ENCODE results near the gene F13A1. TPM values are rescaled to one million over a fixed set of nuclear protein-coding genes. Genes with fewer than 3 reads are reported as not detected.

F13A1 gene
- total and polyA plus RNA-seq, 9 donors = 26.0 to 64.9 (median 48.6) TPM

GRCh38 chr6:6230286-6230685 lies 90.2 kb downstream of the F13A1 start:
- Histone ChIP-seq H3K9me3 (replicated peaks; ENCODE audit: control insufficient read depth, low read depth, low read length) (no peaks in the 10 kb centered on the region), H3K4me1 (ENCODE audit: control insufficient read depth, insufficient read depth, low read length) (no peaks in the 10 kb centered on the region), H3K27me3 (ENCODE audit: control insufficient read depth, insufficient read depth, low read length) (no peaks in the 10 kb centered on the region), H3K36me3 (ENCODE audit: control insufficient read depth, insufficient read depth, low read length) (no peaks in the 10 kb centered on the region), H3K27ac (ENCODE audit: low read length) (no peak overlapping the region), H3K4me3 (ENCODE audit: low read length) (no peak overlapping the region)
- WGBS (ENCODE audit: insufficient coverage) = no CpG with 5 or more reads among the region's 1 CpG
- DNase-seq = no peak

- H3K4me1 ChIP-seq (ENCODE audit: control insufficient read depth, insufficient read depth, low read length) = no peaks in the 10 kb centered on the region
- no peak overlapping the region for H3K4me3 ChIP-seq (ENCODE audit: low read length)
- H3K36me3 ChIP-seq (ENCODE audit: control insufficient read depth, insufficient read depth, low read length) = no peaks in the 10 kb centered on the region
- DNase-seq = no peak
- whole genome bisulfite sequencing (ENCODE audit: insufficient coverage) = no CpG with 5 or more reads among the region's 1 CpG
- no peak overlapping the region for H3K27ac ChIP-seq (ENCODE audit: low read length)
- H3K27me3 ChIP-seq (ENCODE audit: control insufficient read depth, insufficient read depth, low read length) = no peaks in the 10 kb centered on the region
- H3K9me3 ChIP-seq (replicated peaks; ENCODE audit: control insufficient read depth, low read depth, low read length) = no peaks in the 10 kb centered on the region
Observed at GRCh38 chr6:6227896-6228295, 92.6 kb downstream of the F13A1 start.

GRCh38 chr6:6225885-6226529 lies 94.5 kb downstream of the F13A1 start:
- no peaks in the 10 kb centered on the region for H3K4me1 ChIP-seq (ENCODE audit: control insufficient read depth, insufficient read depth, low read length)
- H3K4me3 ChIP-seq (ENCODE audit: low read length) = no peak overlapping the region
- no peaks in the 10 kb centered on the region for H3K9me3 ChIP-seq (replicated peaks; ENCODE audit: control insufficient read depth, low read depth, low read length)
- no peaks in the 10 kb centered on the region for H3K27me3 ChIP-seq (ENCODE audit: control insufficient read depth, insufficient read depth, low read length)
- no peak overlapping the region for H3K27ac ChIP-seq (ENCODE audit: low read length)
- H3K36me3 ChIP-seq (ENCODE audit: control insufficient read depth, insufficient read depth, low read length) = no peaks in the 10 kb centered on the region
- WGBS (ENCODE audit: insufficient coverage) = no CpG with 5 or more reads among the region's 2 CpGs
- DNase-seq = no peak

GRCh38 chr6:6224933-6225486 lies 95.5 kb downstream of the F13A1 start:
- Histone ChIP-seq H3K27me3 (ENCODE audit: control insufficient read depth, insufficient read depth, low read length) (no peaks in the 10 kb centered on the region), H3K36me3 (ENCODE audit: control insufficient read depth, insufficient read depth, low read length) (no peaks in the 10 kb centered on the region), H3K4me3 (ENCODE audit: low read length) (no peak overlapping the region), H3K27ac (ENCODE audit: low read length) (no peak overlapping the region), H3K9me3 (replicated peaks; ENCODE audit: control insufficient read depth, low read depth, low read length) (no peaks in the 10 kb centered on the region), H3K4me1 (ENCODE audit: control insufficient read depth, insufficient read depth, low read length) (no peaks in the 10 kb centered on the region)
- no peak for DNase-seq
- WGBS (ENCODE audit: insufficient coverage) = 94% methylated on average over 5 of the region's 6 CpGs

GRCh38 chr6:6221787-6222535 lies 98.5 kb downstream of the F13A1 start:
- DNase-seq = no peak
- H3K4me1 ChIP-seq (ENCODE audit: control insufficient read depth, insufficient read depth, low read length) = no peaks in the 10 kb centered on the region
- H3K4me3 ChIP-seq (ENCODE audit: low read length) = no peak overlapping the region
- H3K9me3 ChIP-seq (replicated peaks; ENCODE audit: control insufficient read depth, low read depth, low read length) = no peaks in the 10 kb centered on the region
- 29% methylated on average over 1 of the region's 7 CpGs for WGBS (ENCODE audit: insufficient coverage)
- H3K27ac ChIP-seq (ENCODE audit: low read length) = no peak overlapping the region
- H3K27me3 ChIP-seq (ENCODE audit: control insufficient read depth, insufficient read depth, low read length) = no peaks in the 10 kb centered on the region
- H3K36me3 ChIP-seq (ENCODE audit: control insufficient read depth, insufficient read depth, low read length) = no peaks in the 10 kb centered on the region

GRCh38 chr6:6220718-6221117 lies 99.7 kb downstream of the F13A1 start:
- 80% methylated on average over 1 of the region's 2 CpGs for WGBS (ENCODE audit: insufficient coverage)
- no peaks in the 10 kb centered on the region for H3K27me3 ChIP-seq (ENCODE audit: control insufficient read depth, insufficient read depth, low read length)
- no peaks in the 10 kb centered on the region for H3K9me3 ChIP-seq (replicated peaks; ENCODE audit: control insufficient read depth, low read depth, low read length)
- no peaks in the 10 kb centered on the region for H3K4me1 ChIP-seq (ENCODE audit: control insufficient read depth, insufficient read depth, low read length)
- DNase-seq = no peak
- no peaks in the 10 kb centered on the region for H3K36me3 ChIP-seq (ENCODE audit: control insufficient read depth, insufficient read depth, low read length)
- H3K4me3 ChIP-seq (ENCODE audit: low read length) = no peak overlapping the region
- H3K27ac ChIP-seq (ENCODE audit: low read length) = no peak overlapping the region

- no CpG with 5 or more reads among the region's 3 CpGs for WGBS (ENCODE audit: insufficient coverage)
- Histone ChIP-seq H3K4me3 (ENCODE audit: low read length) (no peak overlapping the region), H3K4me1 (ENCODE audit: control insufficient read depth, insufficient read depth, low read length) (no peaks in the 10 kb centered on the region), H3K27ac (ENCODE audit: low read length) (no peak overlapping the region), H3K27me3 (ENCODE audit: control insufficient read depth, insufficient read depth, low read length) (no peaks in the 10 kb centered on the region), H3K36me3 (ENCODE audit: control insufficient read depth, insufficient read depth, low read length) (no peaks in the 10 kb centered on the region), H3K9me3 (replicated peaks; ENCODE audit: control insufficient read depth, low read depth, low read length) (no peaks in the 10 kb centered on the region)
- DNase-seq = no peak
Observed at GRCh38 chr6:6219716-6220115, 100.7 kb downstream of the F13A1 start.

- H3K36me3 ChIP-seq (ENCODE audit: control insufficient read depth, insufficient read depth, low read length) = no peaks in the 10 kb centered on the region
- no peak overlapping the region for H3K4me3 ChIP-seq (ENCODE audit: low read length)
- no peak for DNase-seq
- WGBS (ENCODE audit: insufficient coverage) = no CpG with 5 or more reads among the region's 3 CpGs
- H3K9me3 ChIP-seq (replicated peaks; ENCODE audit: control insufficient read depth, low read depth, low read length) = no peaks in the 10 kb centered on the region
- H3K27me3 ChIP-seq (ENCODE audit: control insufficient read depth, insufficient read depth, low read length) = no peaks in the 10 kb centered on the region
- no peak overlapping the region for H3K27ac ChIP-seq (ENCODE audit: low read length)
- no peaks in the 10 kb centered on the region for H3K4me1 ChIP-seq (ENCODE audit: control insufficient read depth, insufficient read depth, low read length)
Observed at GRCh38 chr6:6218759-6219085, 101.7 kb downstream of the F13A1 start.

GRCh38 chr6:6217855-6218758 lies 102.4 kb downstream of the F13A1 start:
- WGBS (ENCODE audit: insufficient coverage) = 59% methylated on average over 10 of the region's 11 CpGs
- no peaks in the 10 kb centered on the region for H3K9me3 ChIP-seq (replicated peaks; ENCODE audit: control insufficient read depth, low read depth, low read length)

GRCh38 chr6:6210994-6211393 lies 109.5 kb downstream of the F13A1 start:
- no peak for DNase-seq
- Histone ChIP-seq H3K4me1 (ENCODE audit: control insufficient read depth, insufficient read depth, low read length) (no peaks in the 10 kb centered on the region), H3K27me3 (ENCODE audit: control insufficient read depth, insufficient read depth, low read length) (no peaks in the 10 kb centered on the region), H3K4me3 (ENCODE audit: low read length) (no peak overlapping the region), H3K9me3 (replicated peaks; ENCODE audit: control insufficient read depth, low read depth, low read length) (peaks cover 3% of the 10 kb centered on the region), H3K27ac (ENCODE audit: low read length) (no peak overlapping the region), H3K36me3 (ENCODE audit: control insufficient read depth, insufficient read depth, low read length) (no peaks in the 10 kb centered on the region)
- WGBS (ENCODE audit: insufficient coverage) = no CpG with 5 or more reads among the region's 2 CpGs

More at GRCh38 chr6:6217855-6218758, 102.4 kb downstream of the F13A1 start:
- Histone ChIP-seq H3K36me3 (ENCODE audit: control insufficient read depth, insufficient read depth, low read length) (no peaks in the 10 kb centered on the region), H3K4me1 (ENCODE audit: control insufficient read depth, insufficient read depth, low read length) (no peaks in the 10 kb centered on the region), H3K4me3 (ENCODE audit: low read length) (no peak overlapping the region), H3K27ac (ENCODE audit: low read length) (no peak overlapping the region), H3K27me3 (ENCODE audit: control insufficient read depth, insufficient read depth, low read length) (no peaks in the 10 kb centered on the region)
- no peak for DNase-seq
